ENCODE results near the gene MCM8. TPM values are rescaled to one million over a fixed set of nuclear protein-coding genes. Genes with fewer than 3 reads are reported as not detected.

The MCM8 gene
- polyA plus RNA-seq, 1 experiment, result 2.8 TPM

DNA sequence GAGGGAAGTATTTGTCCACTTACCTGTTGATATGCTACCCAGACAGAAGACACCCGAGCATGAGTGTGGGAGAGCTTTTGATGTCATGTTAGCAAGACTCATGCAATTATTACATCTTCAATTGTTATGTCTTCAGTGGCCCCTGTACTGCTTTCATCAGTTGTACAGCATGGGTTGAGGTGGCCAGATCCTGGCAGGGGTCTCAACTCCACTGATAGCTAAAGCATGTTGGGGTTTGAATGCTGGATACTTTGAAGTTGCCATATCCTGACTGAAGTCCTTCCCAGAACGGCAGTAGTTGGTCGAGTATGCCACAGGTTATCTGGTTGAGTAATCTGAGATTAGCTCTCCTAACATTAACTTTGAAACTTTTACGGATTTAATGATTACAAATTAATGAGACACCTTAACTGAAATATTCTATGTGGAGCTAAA, 56.7 kb downstream of the MCM8 start:
- no peak for DNase-seq (ENCODE audit: low read depth, low spot score)
- no peaks in the 10 kb centered on the region for H3K27me3 ChIP-seq (ENCODE audit: control insufficient read depth, insufficient read depth, low read length)
- TF ChIP-seq, protein P1, sequence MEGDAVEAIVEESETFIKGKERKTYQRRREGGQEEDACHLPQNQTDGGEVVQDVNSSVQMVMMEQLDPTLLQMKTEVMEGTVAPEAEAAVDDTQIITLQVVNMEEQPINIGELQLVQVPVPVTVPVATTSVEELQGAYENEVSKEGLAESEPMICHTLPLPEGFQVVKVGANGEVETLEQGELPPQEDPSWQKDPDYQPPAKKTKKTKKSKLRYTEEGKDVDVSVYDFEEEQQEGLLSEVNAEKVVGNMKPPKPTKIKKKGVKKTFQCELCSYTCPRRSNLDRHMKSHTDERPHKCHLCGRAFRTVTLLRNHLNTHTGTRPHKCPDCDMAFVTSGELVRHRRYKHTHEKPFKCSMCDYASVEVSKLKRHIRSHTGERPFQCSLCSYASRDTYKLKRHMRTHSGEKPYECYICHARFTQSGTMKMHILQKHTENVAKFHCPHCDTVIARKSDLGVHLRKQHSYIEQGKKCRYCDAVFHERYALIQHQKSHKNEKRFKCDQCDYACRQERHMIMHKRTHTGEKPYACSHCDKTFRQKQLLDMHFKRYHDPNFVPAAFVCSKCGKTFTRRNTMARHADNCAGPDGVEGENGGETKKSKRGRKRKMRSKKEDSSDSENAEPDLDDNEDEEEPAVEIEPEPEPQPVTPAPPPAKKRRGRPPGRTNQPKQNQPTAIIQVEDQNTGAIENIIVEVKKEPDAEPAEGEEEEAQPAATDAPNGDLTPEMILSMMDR (IDR thresholded peaks at IDR 0.05; ENCODE audit: low read depth, low read length), result no peak
- CTCF ChIA-PET, result interaction anchor here (0.6 to 2.3 kb wide), 4 partner anchors 70 to 479 kb away, joined by 3 to 7 read pairs (median 4); no protein-coding TSS in a partner anchor
- H3K9me3 ChIP-seq (ENCODE audit: control insufficient read depth, insufficient read depth, low read length), result no peaks in the 10 kb centered on the region
- no peak overlapping the region for H3K27ac ChIP-seq (ENCODE audit: low read depth, low read length)
- POLR2A ChIA-PET, result interaction anchor here (0.6 to 0.8 kb wide), 2 partner anchors 32 to 311 kb away, joined by 3 to 5 read pairs; no protein-coding TSS in a partner anchor
- H3K4me3 ChIP-seq (ENCODE audit: low read depth, low read length), result peak overlapping the region; percentile 80

DNA sequence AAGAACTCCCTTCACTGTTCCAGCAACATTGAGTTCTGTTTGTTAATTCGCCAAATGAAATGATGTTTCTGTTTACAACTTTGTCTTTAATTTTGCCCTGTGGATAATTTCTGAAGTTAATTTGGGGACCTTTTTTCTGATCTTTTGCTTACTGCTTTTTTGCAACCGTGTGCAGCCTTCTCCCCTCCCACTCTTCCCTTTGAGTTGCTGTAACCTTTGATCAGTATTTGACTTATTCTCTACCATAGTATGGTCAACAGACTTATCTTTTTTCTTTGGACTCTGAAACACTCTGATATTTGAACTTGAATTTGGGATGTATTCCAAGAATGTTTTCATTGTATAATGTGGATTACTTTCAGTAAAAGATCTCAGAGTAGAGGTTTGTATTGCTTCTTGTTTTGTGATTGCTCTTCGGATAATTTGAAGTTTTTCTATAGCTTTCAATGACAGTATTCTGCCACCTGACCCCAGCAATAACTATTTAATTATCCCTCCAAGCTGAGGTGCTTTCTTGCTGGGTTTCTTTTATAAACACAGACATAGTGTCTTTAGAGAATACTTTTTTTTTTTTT, 57.2 kb downstream of the MCM8 start:
- DNase-seq (ENCODE audit: low read depth, low spot score), result no peak
- POLR2A ChIA-PET, result interaction anchor here (0.5 to 0.8 kb wide), 4 partner anchors 12 to 888 kb away, joined by 3 to 9 read pairs (median 4); partner anchors contain the start of gene PCNA
- CTCF ChIA-PET, result interaction anchor here (0.6 to 2.3 kb wide), 4 partner anchors 70 to 796 kb away, joined by 3 to 7 read pairs (median 3); no protein-coding TSS in a partner anchor
- H3K27ac ChIP-seq (ENCODE audit: low read depth, low read length), result no peak overlapping the region
- TF ChIP-seq, protein P1 (IDR thresholded peaks at IDR 0.05; ENCODE audit: low read depth, low read length), result no peak
- peak overlapping the region; percentile 80 for H3K4me3 ChIP-seq (ENCODE audit: low read depth, low read length)
- H3K9me3 ChIP-seq (ENCODE audit: control insufficient read depth, insufficient read depth, low read length), result no peaks in the 10 kb centered on the region
- no peaks in the 10 kb centered on the region for H3K27me3 ChIP-seq (ENCODE audit: control insufficient read depth, insufficient read depth, low read length)

DNA sequence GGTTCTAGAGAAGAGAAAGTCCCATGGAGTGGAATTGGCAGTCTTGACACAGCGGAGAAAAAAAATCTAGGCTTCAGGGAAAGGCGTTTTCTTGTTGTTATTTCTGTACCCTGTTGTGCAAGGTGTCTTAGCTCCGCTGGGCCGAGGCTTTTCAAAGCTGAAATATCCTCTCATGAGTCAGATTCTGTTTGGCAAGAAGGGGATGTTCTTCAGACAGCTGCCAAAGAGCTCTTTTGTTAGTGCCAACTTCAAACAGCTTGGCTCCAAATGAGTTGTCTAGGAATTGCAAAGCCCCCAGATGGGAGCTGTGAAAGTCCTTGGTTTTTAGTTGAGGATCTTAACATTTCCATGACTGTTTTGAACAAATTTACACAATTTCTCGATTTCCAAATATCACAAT, 57.8 kb downstream of the MCM8 start:
- Histone ChIP-seq H3K27me3 (ENCODE audit: control insufficient read depth, insufficient read depth, low read length) (no peaks in the 10 kb centered on the region), H3K27ac (ENCODE audit: low read depth, low read length) (peak overlapping the region; percentile 32), H3K9me3 (ENCODE audit: control insufficient read depth, insufficient read depth, low read length) (no peaks in the 10 kb centered on the region), H3K4me3 (ENCODE audit: low read depth, low read length) (peak overlapping the region; percentile 20)
- DNase-seq (ENCODE audit: low read depth, low spot score), result peak; percentile 76
- ChIA-PET POLR2A (interaction anchor here (0.5 kb wide), 1 partner anchor 11 kb away, joined by 3 read pairs; no protein-coding TSS in a partner anchor), CTCF (interaction anchor here (0.6 to 2.3 kb wide), 4 partner anchors 22 to 796 kb away, joined by 3 to 7 read pairs (median 3); no protein-coding TSS in a partner anchor)
- TF ChIP-seq, protein P1 (IDR thresholded peaks at IDR 0.05; ENCODE audit: low read depth, low read length), result no peak

DNA sequence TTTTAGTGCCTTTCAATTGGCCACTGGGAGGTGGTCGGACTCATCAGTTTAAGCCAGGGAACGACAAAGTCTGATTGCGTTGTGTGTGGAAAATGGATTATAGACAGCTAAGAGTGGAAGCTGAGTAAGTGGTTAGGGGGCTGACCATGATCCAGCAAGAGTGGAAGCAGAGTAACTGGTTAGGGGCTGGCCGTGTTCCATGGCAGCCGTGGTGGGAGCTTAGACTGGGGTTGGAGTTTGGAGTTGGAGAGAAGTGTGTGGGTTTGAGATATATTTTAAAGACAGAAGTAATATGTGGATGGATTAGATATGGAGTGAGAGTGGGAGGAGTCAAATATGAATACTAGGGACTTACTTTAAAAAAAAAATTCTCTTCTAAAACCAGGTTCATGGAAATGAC, 61.7 kb downstream of the MCM8 start:
- Histone ChIP-seq H3K27me3 (ENCODE audit: control insufficient read depth, insufficient read depth, low read length) (no peaks in the 10 kb centered on the region), H3K9me3 (ENCODE audit: control insufficient read depth, insufficient read depth, low read length) (no peaks in the 10 kb centered on the region), H3K4me3 (ENCODE audit: low read depth, low read length) (no peak overlapping the region), H3K27ac (ENCODE audit: low read depth, low read length) (no peak overlapping the region)
- ChIA-PET CTCF (interaction anchor here (1.5 kb wide), 1 partner anchor 484 kb away, joined by 4 read pairs; no protein-coding TSS in a partner anchor), POLR2A (no interaction called here)
- TF ChIP-seq, protein P1 (IDR thresholded peaks at IDR 0.05; ENCODE audit: low read depth, low read length), result no peak
- no peak for DNase-seq (ENCODE audit: low read depth, low spot score)

DNA sequence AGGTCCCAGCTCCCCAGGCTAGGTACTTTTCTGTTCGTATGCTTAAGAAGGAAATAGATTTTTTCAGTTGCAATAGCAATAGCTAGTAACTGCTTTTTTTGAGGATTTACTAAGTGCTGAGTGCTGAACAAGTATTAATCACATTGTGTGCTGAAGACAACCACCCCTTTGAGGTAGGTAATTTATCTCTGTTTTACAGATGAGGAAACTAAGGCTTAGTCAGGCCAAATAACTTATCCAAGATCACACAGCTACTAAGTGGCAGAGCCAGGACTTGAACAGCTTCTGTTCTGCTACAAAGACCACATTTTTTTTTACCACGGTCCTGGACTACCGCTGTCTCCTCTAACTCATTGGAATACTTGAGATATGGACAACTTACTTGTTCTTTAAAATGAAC, 63.6 kb downstream of the MCM8 start:
- Histone ChIP-seq H3K9me3 (ENCODE audit: control insufficient read depth, insufficient read depth, low read length) (no peaks in the 10 kb centered on the region), H3K4me3 (ENCODE audit: low read depth, low read length) (no peak overlapping the region), H3K27ac (ENCODE audit: low read depth, low read length) (no peak overlapping the region), H3K27me3 (ENCODE audit: control insufficient read depth, insufficient read depth, low read length) (no peaks in the 10 kb centered on the region)
- ChIA-PET POLR2A (no interaction called here), CTCF (interaction anchor here (0.6 kb wide), 1 partner anchor 567 kb away, joined by 3 read pairs; no protein-coding TSS in a partner anchor)
- TF ChIP-seq, protein P1 (IDR thresholded peaks at IDR 0.05; ENCODE audit: low read depth, low read length), result no peak
- DNase-seq (ENCODE audit: low read depth, low spot score), result no peak
